Smooth muscle cell (in vitro differentiated cells): ENCODE measurements around the gene ACTL6B. TPM values are rescaled to one million over a fixed set of nuclear protein-coding genes. Genes with fewer than 3 reads are reported as not detected.

Experiments
- DNase-seq: peaks from one replicate; lab custom pipeline; 2025; ENCODE audit not compliant: unreplicated experiment; lab: John Stamatoyannopoulos, UW
- H2AFZ ChIP-seq: fragments of 200-600 bp; sonication (generic); 2 replicates; pipeline ENCODE4 v1.6.0; 2016; ENCODE audit warnings: antibody characterized with exemption, low read depth, mild to moderate bottlenecking
- H3F3A ChIP-seq: fragments of 200-600 bp; sonication (generic); 2 replicates; pipeline ENCODE4 v1.6.0; 2017; ENCODE audit warnings: antibody characterized with exemption, low read depth
- H3K27ac ChIP-seq: fragments of 200-600 bp; sonication (generic); 2 replicates; pipeline ENCODE4 v1.5.1; 2016; ENCODE audit warnings: low read depth, mild to moderate bottlenecking
- H3K27me3 ChIP-seq: fragments of 200-600 bp; sonication (generic); 2 replicates; pipeline ENCODE4 v1.6.1; 2016; ENCODE audit warnings: low read depth, mild to moderate bottlenecking
- H3K36me3 ChIP-seq: fragments of 200-600 bp; sonication (generic); 2 replicates; pipeline ENCODE4 v1.5.1; 2016; ENCODE audit warnings: low read depth
- H3K4me1 ChIP-seq: fragments of 200-600 bp; sonication (generic); 2 replicates; pipeline ENCODE4 v1.5.1; 2016; ENCODE audit warnings: low read depth
- H3K4me2 ChIP-seq: fragments of 200-600 bp; sonication (generic); 2 replicates; pipeline ENCODE4 v1.6.0; 2016; ENCODE audit warnings: mild to moderate bottlenecking
- H3K4me3 ChIP-seq: fragments of 200-600 bp; sonication (generic); 2 replicates; pipeline ENCODE4 v1.5.1; 2016; ENCODE audit warnings: mild to moderate bottlenecking
- H3K79me2 ChIP-seq: fragments of 200-600 bp; sonication (generic); 2 replicates; pipeline ENCODE4 v1.6.0; 2016; ENCODE audit warnings: low read depth, mild to moderate bottlenecking
- H3K9ac ChIP-seq: fragments of 200-600 bp; sonication (generic); 2 replicates; pipeline ENCODE4 v1.6.0; 2016; ENCODE audit warnings: low read depth
- H3K9me3 ChIP-seq: fragments of 200-600 bp; sonication (generic); replicated peaks from 2 replicates; pipeline ENCODE4 v1.5.1; 2016; ENCODE audit warnings: low read depth
- H4K20me1 ChIP-seq: fragments of 200-600 bp; sonication (generic); 2 replicates; pipeline ENCODE4 v1.6.0; 2016; ENCODE audit warnings: low read depth
- CTCF ChIP-seq: fragments of 200-600 bp; sonication (generic); IDR thresholded peaks from 2 replicates; pipeline ENCODE4 v1.5.1; 2017; ENCODE audit warnings: borderline replicate concordance, mild to moderate bottlenecking, antibody characterized with exemption; ENCODE audit not compliant: insufficient read depth, poor library complexity, severe bottlenecking
- WGBS: methylation state at CpG from one replicate; pipeline ENCODE4 v1.1.7; 2016; ENCODE audit warnings: low lambda C conversion rate; 5-methylcytosine and 5-hydroxymethylcytosine counted together
- polyA plus RNA-seq: library from polyadenylated mRNA; unstranded; fragments of >200 nt; fragmentation: Nextera tagmentation; extraction: Ambion mirVana; gene quantifications from 2 replicates; pipeline ENCODE4 v1.2.1, GENCODE V29; 2016
- total RNA-seq: library from RNA; depleted of rRNA; stranded (reverse); fragments of >200 nt; gene quantifications from 2 replicates; pipeline ENCODE4 v1.2.3, GENCODE V29; 2014

The ACTL6B gene
- total and polyA plus RNA-seq, 2 experiments from 2014 or later, result not detected

DNA sequence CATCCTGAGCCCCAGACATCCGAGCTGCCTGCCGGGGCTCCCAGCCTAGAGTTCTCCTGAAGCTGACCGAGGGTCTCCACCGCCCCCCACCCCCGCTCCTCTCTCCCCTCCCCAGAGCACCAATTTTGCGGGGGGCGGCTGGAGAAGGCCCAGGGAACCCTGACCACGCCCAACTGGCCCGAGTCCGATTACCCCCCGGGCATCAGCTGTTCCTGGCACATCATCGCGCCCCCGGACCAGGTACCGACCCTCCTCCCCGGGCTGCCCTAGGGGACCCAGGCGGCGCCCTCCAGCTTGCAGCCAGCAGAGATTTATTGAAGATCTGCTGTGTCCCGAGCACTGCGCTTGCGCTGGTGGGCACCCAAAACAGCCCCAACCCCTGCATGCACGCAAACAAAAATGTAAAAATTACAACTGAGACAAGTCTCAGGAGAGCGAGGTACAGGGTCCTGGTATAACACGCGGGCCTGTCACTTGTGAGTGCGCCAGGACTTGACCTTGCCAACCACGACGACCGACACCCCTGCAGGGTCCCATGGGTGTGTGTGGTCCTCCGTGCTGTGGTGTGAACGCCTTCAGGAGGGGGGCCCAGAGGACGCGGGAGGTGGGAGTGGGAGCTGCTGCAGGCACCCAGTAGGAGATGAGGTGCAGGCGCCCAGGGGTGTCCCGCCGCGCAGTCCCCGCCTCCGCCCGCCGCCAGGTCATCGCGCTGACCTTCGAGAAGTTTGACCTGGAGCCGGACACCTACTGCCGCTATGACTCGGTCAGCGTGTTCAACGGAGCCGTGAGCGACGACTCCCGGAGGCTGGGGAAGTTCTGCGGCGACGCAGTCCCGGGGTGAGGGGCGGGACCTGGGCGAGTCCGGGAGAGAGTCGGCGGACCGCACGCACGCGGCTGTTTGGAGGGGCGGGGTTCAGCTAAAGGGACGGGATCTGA is 51.0 kb downstream of the ACTL6B start:
- no peaks in the 10 kb centered on the region for H3K27me3 ChIP-seq
- H3K9me3 ChIP-seq, result no peaks in the 10 kb centered on the region
- peaks cover 19% of the 10 kb centered on the region for H4K20me1 ChIP-seq
- no peak for TF ChIP-seq CTCF
- 23% methylated on average over 51 of the region's 68 CpGs for WGBS
- peaks cover 19% of the 10 kb centered on the region for H3K4me1 ChIP-seq
- no peak overlapping the region for H3K9ac ChIP-seq
- H3K79me2 ChIP-seq, result peaks cover 3% of the 10 kb centered on the region
- no peak overlapping the region for H3K27ac ChIP-seq
- H3K4me3 ChIP-seq, result peak overlapping the region; percentile 56
- no peak for DNase-seq
- H3K4me2 ChIP-seq, result peak overlapping the region; percentile 95
- H2AFZ ChIP-seq, result no peak overlapping the region
- peaks cover 25% of the 10 kb centered on the region for H3F3A ChIP-seq
- H3K36me3 ChIP-seq, result no peaks in the 10 kb centered on the region

DNA sequence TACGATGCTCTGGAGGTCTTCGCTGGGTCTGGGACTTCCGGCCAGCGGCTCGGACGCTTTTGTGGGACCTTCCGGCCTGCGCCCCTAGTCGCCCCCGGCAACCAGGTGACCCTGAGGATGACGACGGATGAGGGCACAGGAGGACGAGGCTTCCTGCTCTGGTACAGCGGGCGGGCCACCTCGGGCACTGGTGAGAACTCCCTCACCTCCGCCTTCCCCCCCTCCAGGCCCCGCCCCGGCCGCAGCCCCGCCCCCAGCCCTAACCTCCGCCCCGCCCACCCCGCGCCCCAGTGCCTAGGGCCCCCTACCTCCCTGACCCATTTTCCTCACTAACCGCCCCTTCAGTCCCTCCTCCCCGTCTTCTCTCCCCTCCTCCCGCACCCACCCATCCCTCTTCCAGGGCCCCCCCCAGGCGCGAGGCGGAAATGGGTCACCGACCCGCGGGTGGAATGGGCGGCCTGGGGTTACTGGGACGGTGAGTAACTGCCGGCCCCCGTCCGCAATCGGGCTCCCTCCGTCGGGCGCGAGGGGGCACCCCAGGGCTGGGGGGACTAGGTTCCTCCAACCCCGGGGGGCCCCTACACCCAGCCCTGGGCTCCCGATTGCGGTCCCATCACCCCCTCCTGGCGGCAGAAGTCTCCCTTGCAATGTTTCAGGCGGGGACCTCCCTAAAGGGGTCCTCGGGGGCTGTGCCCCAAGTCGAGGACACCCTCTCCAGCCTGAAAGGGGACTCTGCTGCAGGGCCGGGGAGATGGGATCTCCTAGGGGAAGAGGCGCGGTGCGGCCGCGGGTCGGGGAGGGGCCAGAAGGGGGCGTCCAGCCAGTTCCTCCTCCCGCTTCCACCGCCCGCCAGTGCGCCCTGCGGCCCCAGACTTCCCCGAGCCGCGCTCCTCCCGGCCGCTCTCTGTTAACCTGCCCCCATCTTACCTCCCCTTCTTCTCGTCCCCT is 51.9 kb downstream of the ACTL6B start:
- Histone ChIP-seq H2AFZ (peak overlapping the region; percentile 59), H3K27ac (peak overlapping the region; percentile 57), H3K79me2 (peaks cover 3% of the 10 kb centered on the region), H3K9ac (no peak overlapping the region), H4K20me1 (peaks cover 19% of the 10 kb centered on the region), H3K4me3 (peak overlapping the region; percentile 56), H3K4me2 (peak overlapping the region; percentile 95), H3F3A (peaks cover 25% of the 10 kb centered on the region), H3K9me3 (no peaks in the 10 kb centered on the region), H3K4me1 (peaks cover 19% of the 10 kb centered on the region), H3K36me3 (no peaks in the 10 kb centered on the region), H3K27me3 (no peaks in the 10 kb centered on the region)
- TF ChIP-seq CTCF, result peak; percentile 37
- DNase-seq, result peak; percentile 60
- WGBS, result under 1% methylated on average over 37 of the region's 70 CpGs

- H3K9ac ChIP-seq, result no peak overlapping the region
- peaks cover 19% of the 10 kb centered on the region for H3K4me1 ChIP-seq
- H3K36me3 ChIP-seq, result no peaks in the 10 kb centered on the region
- no peak overlapping the region for H2AFZ ChIP-seq
- DNase-seq, result no peak
- no peaks in the 10 kb centered on the region for H3K9me3 ChIP-seq
- peaks cover 25% of the 10 kb centered on the region for H3F3A ChIP-seq
- H3K27me3 ChIP-seq, result no peaks in the 10 kb centered on the region
- peak overlapping the region; percentile 56 for H3K4me3 ChIP-seq
- peaks cover 19% of the 10 kb centered on the region for H4K20me1 ChIP-seq
- TF ChIP-seq CTCF, result no peak
- peak overlapping the region; percentile 95 for H3K4me2 ChIP-seq
- H3K79me2 ChIP-seq, result peaks cover 3% of the 10 kb centered on the region
- WGBS, result 7% methylated on average over 10 of the region's 10 CpGs
- peak overlapping the region; percentile 57 for H3K27ac ChIP-seq
Observed at GRCh38 chr7:100603726-100604027, 52.6 kb downstream of the ACTL6B start.
